Prostate gland (tissue), 2 donors: ENCODE data around the gene UBR3. TPM values are rescaled to one million over a fixed set of nuclear protein-coding genes. Genes with fewer than 3 reads are reported as not detected.

Experiments used
- DNase-seq: peaks from one replicate; pipeline ENCODE4 v3.0.0-alpha.2; 2019; ENCODE audit warnings: low spot score
- H3K27ac ChIP-seq, 2 donors: fragments of 200-600 bp; sonication (generic); 2 replicates each; pipeline ENCODE4 v1.5.1; 2017 to 2019
- H3K27me3 ChIP-seq: fragments of 200-600 bp; sonication (generic); replicated peaks from 2 replicates; pipeline ENCODE4 v1.5.1; 2019; ENCODE audit not compliant: insufficient read depth
- H3K36me3 ChIP-seq, 2 donors: fragments of 200-600 bp; sonication (generic); 1 replicate in 1 of 2; 2 replicates in 1 of 2; pipeline versions ENCODE4 v1.5.1 to v1.8.1; 2017 to 2019
- H3K4me1 ChIP-seq: fragments of 200-600 bp; sonication (generic); replicated peaks from 2 replicates; pipeline ENCODE4 v1.5.1; 2019
- H3K4me3 ChIP-seq, 2 donors: fragments of 200-600 bp; sonication (generic); 2 replicates each; pipeline ENCODE4 v1.5.1; 2017 to 2019
- H3K9me3 ChIP-seq: fragments of 200-600 bp; sonication (generic); 2 replicates; pipeline ENCODE4 v1.5.1; 2017
- CTCF ChIP-seq, 4 experiments: fragments of 200-600 bp in 2 of 4; fragments of 450-650 bp in 2 of 4; sonication (generic) in 2 of 4; IDR thresholded peaks; 1 replicate in 3 of 4; 2 replicates in 1 of 4; pipeline ENCODE4 v1.5.1; 2016 to 2019; ENCODE audit warnings: antibody characterized with exemption in 4 of 4, mild to moderate bottlenecking in 2 of 4, moderate library complexity in 2 of 4
- POLR2A ChIP-seq: fragments of 450-650 bp; IDR thresholded peaks from one replicate; pipeline ENCODE4 v1.6.1; 2016; ENCODE audit warnings: antibody characterized with exemption, mild to moderate bottlenecking
- POLR2AphosphoS5 ChIP-seq: sonication (generic); formaldehyde crosslinking; IDR thresholded peaks from one replicate; pipeline ENCODE4 v1.6.1; 2017; ENCODE audit warnings: antibody characterized with exemption
- WGBS: methylation state at CpG from one replicate; pipeline ENCODE4 v1.1.5; 2018; 5-methylcytosine and 5-hydroxymethylcytosine counted together
- intact Hi-C: fragments of 100-400 bp; cut with DNase I; formaldehyde crosslinking; loops from one replicate; pipeline ENCODE4 v1.14.2; 2022
- total RNA-seq, 2 donors: library from RNA; depleted of rRNA; stranded (reverse); fragments of >200 nt; gene quantifications; one replicate each; pipeline ENCODE4 v1.1.0, GENCODE V29; 2016

UBR3 gene
- total RNA-seq, 2 donors from 2014 or later, result 41.1 to 89.9 TPM

GRCh38 chr2:169980001-169980400 lies 152.7 kb downstream of the UBR3 start:
- DNase-seq, result no peak
- H3K9me3 ChIP-seq, result no peaks in the 10 kb centered on the region
- no peak overlapping the region for H3K4me3 ChIP-seq
- no peaks in the 10 kb centered on the region for H3K36me3 ChIP-seq
- no peaks in the 10 kb centered on the region for H3K27me3 ChIP-seq
- no peak overlapping the region for H3K27ac ChIP-seq
- H3K4me1 ChIP-seq, result no peaks in the 10 kb centered on the region
- WGBS, result 90% methylated on average over 4 of the region's 4 CpGs
- TF ChIP-seq POLR2A (no peak), POLR2AphosphoS5 (no peak), CTCF (IDR thresholded peaks at IDR 0.05) (no peak)
- intact Hi-C loops, result no loop called here

- 97% methylated on average over 2 of the region's 2 CpGs for WGBS
- no peaks in the 10 kb centered on the region for H3K27me3 ChIP-seq
- intact Hi-C loops, result no loop called here
- H3K9me3 ChIP-seq, result no peaks in the 10 kb centered on the region
- H3K4me1 ChIP-seq, result no peaks in the 10 kb centered on the region
- no peaks in the 10 kb centered on the region for H3K36me3 ChIP-seq
- no peak overlapping the region for H3K4me3 ChIP-seq
- no peak overlapping the region for H3K27ac ChIP-seq
- no peak for TF ChIP-seq POLR2AphosphoS5
- no peak for TF ChIP-seq CTCF (IDR thresholded peaks at IDR 0.05)
- no peak for TF ChIP-seq POLR2A
- no peak for DNase-seq
Observed at GRCh38 chr2:169980643-169981042, 153.4 kb downstream of the UBR3 start.

GRCh38 chr2:169982929-169983328 lies 155.7 kb downstream of the UBR3 start:
- DNase-seq, result no peak
- Histone ChIP-seq H3K27ac (no peak overlapping the region), H3K4me1 (no peaks in the 10 kb centered on the region), H3K4me3 (no peak overlapping the region), H3K36me3 (no peaks in the 10 kb centered on the region), H3K27me3 (no peaks in the 10 kb centered on the region), H3K9me3 (no peaks in the 10 kb centered on the region)
- intact Hi-C loops, result no loop called here
- TF ChIP-seq CTCF (IDR thresholded peaks at IDR 0.05), result no peak
- TF ChIP-seq POLR2A, result no peak
- no peak for TF ChIP-seq POLR2AphosphoS5
- WGBS, result 47% methylated on average over 1 of the region's 1 CpG

GRCh38 chr2:169983506-169983905 lies 156.3 kb downstream of the UBR3 start:
- Histone ChIP-seq H3K36me3 (no peaks in the 10 kb centered on the region), H3K27me3 (no peaks in the 10 kb centered on the region), H3K27ac (no peak overlapping the region), H3K4me3 (no peak overlapping the region), H3K4me1 (no peaks in the 10 kb centered on the region), H3K9me3 (no peaks in the 10 kb centered on the region)
- intact Hi-C loops, result no loop called here
- TF ChIP-seq CTCF (IDR thresholded peaks at IDR 0.05) (no peak), POLR2AphosphoS5 (no peak), POLR2A (no peak)
- DNase-seq, result no peak
- WGBS, result 94% methylated on average over 3 of the region's 3 CpGs

- Histone ChIP-seq H3K9me3 (no peaks in the 10 kb centered on the region), H3K27ac (no peak overlapping the region), H3K36me3 (no peaks in the 10 kb centered on the region), H3K4me1 (no peaks in the 10 kb centered on the region), H3K4me3 (no peak overlapping the region), H3K27me3 (no peaks in the 10 kb centered on the region)
- DNase-seq, result no peak
- intact Hi-C loops, result no loop called here
- TF ChIP-seq CTCF (IDR thresholded peaks at IDR 0.05) (no peak), POLR2A (no peak), POLR2AphosphoS5 (no peak)
Observed at GRCh38 chr2:169984145-169984544, 156.9 kb downstream of the UBR3 start.
